B cell (primary cell): Measurements from ENCODE around the gene PCDHGA3. TPM values are rescaled to one million over a fixed set of nuclear protein-coding genes. Genes with fewer than 3 reads are reported as not detected.
"Not testable (repeated sequence)": the region's sequence is repeated elsewhere in the genome, so short reads cannot be mapped to it uniquely, and the experiment has no call there.

Experiments
- ATAC-seq: fragments of 200-7000 bp; cut with Tn5 transposase; one replicate; pipeline ENCODE4 v1.10.0; 2021; ENCODE audit warnings: low read depth, mild to moderate bottlenecking, moderate number of reproducible peaks, moderate library complexity
- CTCF ChIA-PET: fragments of 350-600 bp; sonication (Branson Sonifier 250); formaldehyde crosslinking; loops from one replicate; lab custom pipeline; 2021; ENCODE audit warnings: antibody characterized with exemption, inconsistent platforms; lab: Charles Lee
- POLR2A ChIA-PET: fragments of 350-600 bp; sonication (Branson Sonifier 250); formaldehyde crosslinking; loops from one replicate; lab custom pipeline; 2021; ENCODE audit warnings: antibody characterized with exemption; lab: Charles Lee
- DNase-seq: peaks from one replicate; pipeline ENCODE4 v3.0.0; 2013
- H2AFZ ChIP-seq: 2 replicates; pipeline ENCODE4 v1.6.1; 2012; ENCODE audit warnings: mild to moderate bottlenecking, low read depth, low read length; ENCODE audit not compliant: insufficient read depth, poor library complexity, severe bottlenecking
- H3K27ac ChIP-seq, 2 donors: 1 replicate in 1 of 2; 2 replicates in 1 of 2; pipeline ENCODE4 v1.5.1; 2012 to 2013; ENCODE audit warnings: low read length in 2 of 2, mild to moderate bottlenecking in 2 of 2, moderate library complexity in 1 of 2
- H3K27me3 ChIP-seq, 4 experiments: fragments of 200-600 bp in 1 of 4; sonication (generic) in 1 of 4; replicated peaks in 1 of 4; 1 replicate in 2 of 4; 2 replicates in 2 of 4; pipeline versions ENCODE4 v1.6.1 to v1.7.0; 2013 to 2016; ENCODE audit warnings: low read length in 3 of 4, mild to moderate bottlenecking in 2 of 4, mixed read lengths in 1 of 4, moderate library complexity in 1 of 4; ENCODE audit not compliant: insufficient read depth in 4 of 4, control insufficient read depth in 3 of 4; ENCODE audit errors: control extremely low read depth in 1 of 4
- H3K36me3 ChIP-seq, 2 experiments: replicated peaks in 1 of 2; 1 replicate in 1 of 2; 2 replicates in 1 of 2; pipeline versions ENCODE4 v1.6.1 to v1.7.1; 2013; ENCODE audit warnings: low read length in 1 of 2; ENCODE audit not compliant: insufficient read depth in 2 of 2, control insufficient read depth in 1 of 2; ENCODE audit errors: control extremely low read depth in 1 of 2, extremely low read depth in 1 of 2
- H3K4me1 ChIP-seq, 2 donors: fragments of 200-600 bp in 1 of 2; sonication (generic) in 1 of 2; 1 replicate in 1 of 2; 2 replicates in 1 of 2; pipeline versions ENCODE4 v1.5.1 to v1.6.1; 2013 to 2017; ENCODE audit warnings: low read length in 2 of 2; ENCODE audit not compliant: control insufficient read depth in 2 of 2, insufficient read depth in 2 of 2
- H3K4me2 ChIP-seq: replicated peaks from 2 replicates; pipeline ENCODE3; 2012; ENCODE audit warnings: mild to moderate bottlenecking, low read depth, low read length; ENCODE audit not compliant: poor library complexity, severe bottlenecking
- H3K4me3 ChIP-seq, 5 experiments: fragments of 200-600 bp in 1 of 5; sonication (generic) in 1 of 5; 1 replicate in 3 of 5; 2 replicates in 2 of 5; pipeline versions ENCODE4 v1.5.1 to v1.7.0; 2011 to 2016; ENCODE audit warnings: low read length in 4 of 5, mild to moderate bottlenecking in 4 of 5, low read depth in 2 of 5, control low read depth in 1 of 5, moderate library complexity in 1 of 5; ENCODE audit not compliant: insufficient read depth in 1 of 5; ENCODE audit errors: control extremely low read depth in 1 of 5, extremely low read depth in 1 of 5
- H3K79me2 ChIP-seq: fragments of 200-600 bp; sonication (generic); one replicate; pipeline ENCODE4 v1.6.0; 2016; ENCODE audit warnings: low read length; ENCODE audit not compliant: control insufficient read depth, insufficient read depth
- H3K9ac ChIP-seq: fragments of 200-600 bp; sonication (generic); 2 replicates; pipeline ENCODE4 v1.6.1; 2017; ENCODE audit warnings: mild to moderate bottlenecking, low read length, moderate library complexity
- H3K9me3 ChIP-seq, 3 donors: one replicate each; pipeline versions ENCODE4 v1.6.1 to v1.7.1; 2013; ENCODE audit warnings: low read length in 2 of 3; ENCODE audit not compliant: control insufficient read depth in 2 of 3, insufficient read depth in 1 of 3; ENCODE audit errors: control extremely low read depth in 1 of 3
- H4K20me1 ChIP-seq: 2 replicates; pipeline ENCODE4 v1.6.0; 2012; ENCODE audit warnings: mild to moderate bottlenecking, low read length; ENCODE audit not compliant: insufficient read depth, control insufficient read depth, poor library complexity, severe bottlenecking
- H3K27ac Mint-ChIP-seq: one replicate; pipeline ENCODE4 v1.8.0; 2021; ENCODE audit warnings: mixed read lengths
- H3K27me3 Mint-ChIP-seq: one replicate; pipeline ENCODE4 v1.8.0; 2021; ENCODE audit warnings: mixed read lengths
- H3K4me1 Mint-ChIP-seq: one replicate; pipeline ENCODE4 v1.8.0; 2021; ENCODE audit warnings: mixed read lengths
- H3K4me3 Mint-ChIP-seq: one replicate; pipeline ENCODE4 v1.8.0; 2021; ENCODE audit warnings: mixed read lengths
- H3K9me3 Mint-ChIP-seq: one replicate; pipeline ENCODE4 v1.8.0; 2022; ENCODE audit warnings: mixed read lengths; ENCODE audit not compliant: insufficient read depth
- CTCF ChIP-seq: fragments of 200-600 bp; IDR thresholded peaks from one replicate; pipeline ENCODE4 v1.8.0; 2022; ENCODE audit warnings: antibody characterized with exemption, mild to moderate bottlenecking
- EZH2 ChIP-seq: IDR thresholded peaks from 2 replicates; pipeline ENCODE4 v1.6.1; 2012; ENCODE audit warnings: borderline replicate concordance, low read depth, mild to moderate bottlenecking, moderate library complexity, low read length; ENCODE audit not compliant: insufficient read depth, poor library complexity, severe bottlenecking
- WGBS: methylation state at CpG from one replicate; pipeline ENCODE4 v1.1.5; 2013; ENCODE audit warnings: missing lambda C conversion rate; ENCODE audit not compliant: insufficient coverage; 5-methylcytosine and 5-hydroxymethylcytosine counted together
- intact Hi-C: fragments of 100-400 bp; cut with micrococcal nuclease; formaldehyde crosslinking; loops from one replicate; pipeline ENCODE4 v1.10.0; 2022
- polyA plus RNA-seq: library from polyadenylated mRNA; depleted of rRNA; stranded (reverse); fragments of >200 nt; gene quantifications from 2 replicates; pipeline ENCODE4 v1.2.3, GENCODE V29; 2012
- total RNA-seq, 2 donors: library from RNA; stranded (reverse); fragments of 120-200 nt in 1 of 2; gene quantifications; 1 replicate in 1 of 2; 2 replicates in 1 of 2; pipeline versions ENCODE4 v1.2.3 to v1.2.4, GENCODE V29; 2013 to 2022

Gene PCDHGA3
- total and polyA plus RNA-seq, 2 donors (not counting 1 experiment from before 2014, with no cell fraction given) = 0.10 to 0.32 TPM

- Histone ChIP-seq H4K20me1 (no peaks in the 10 kb centered on the region), H3K4me1 (peaks cover 0 to 4% of the 10 kb centered on the region in 2 donors), H3K79me2 (no peaks in the 10 kb centered on the region), H3K27ac (no peak within 1 kb of the TSS), H3K36me3 (no peaks in the 10 kb centered on the region), H3K9me3 (peaks cover 5 to 43% (median 35%) of the 10 kb centered on the region in 3 donors), H2AFZ (no peak within 1 kb of the TSS), H3K4me3 (no peak within 1 kb of the TSS), H3K27me3 (peaks cover 0 to 55% (median 47%) of the 10 kb centered on the region in 4 experiments), H3K9ac (no peak within 1 kb of the TSS), H3K4me2 (no peak within 1 kb of the TSS)
- peak within 1 kb of the TSS; percentile 13 for H3K4me3 Mint-ChIP-seq
- peaks cover 15% of the 10 kb centered on the region for H3K9me3 Mint-ChIP-seq
- ATAC-seq = no peak
- ChIA-PET CTCF (interaction anchor here (1.0 kb wide), 1 partner anchor 13 kb away, joined by 3 read pairs; no protein-coding TSS in a partner anchor), POLR2A (no interaction called here)
- TF ChIP-seq EZH2 (no peak), CTCF (no peak)
- no peak for DNase-seq
- WGBS = 21% methylated on average over 24 of the region's 27 CpGs
- peaks cover 2% of the 10 kb centered on the region for H3K4me1 Mint-ChIP-seq
- no peak within 1 kb of the TSS for H3K27ac Mint-ChIP-seq
- intact Hi-C loops = no loop called here
- H3K27me3 Mint-ChIP-seq = peaks cover 74% of the 10 kb centered on the region
These were observed 4.9 kb upstream of the PCDHGA3 start, which contains the start of gene PCDHGA2 for GRCh38 chr5:141338538-141339306. TSS of gene PCDHGA2 (plus strand) at chr5:141338760.

GRCh38 chr5:141340781-141341354 lies 2.8 kb upstream of the PCDHGA3 start:
- H3K27ac ChIP-seq, H3K36me3 ChIP-seq, POLR2A ChIA-PET, H2AFZ ChIP-seq, DNase-seq, H3K4me2 ChIP-seq, H3K4me1 ChIP-seq, CTCF ChIA-PET, H4K20me1 ChIP-seq, H3K79me2 ChIP-seq, H3K4me3 Mint-ChIP-seq, intact Hi-C loops, H3K9ac ChIP-seq, H3K4me1 Mint-ChIP-seq, H3K27ac Mint-ChIP-seq, H3K4me3 ChIP-seq, ATAC-seq: not testable (repeated sequence)
- Histone ChIP-seq H3K27me3 (peaks cover 0 to 54% (median 45%) of the 10 kb centered on the region in 4 experiments), H3K9me3 (peaks cover 1 to 50% (median 48%) of the 10 kb centered on the region in 3 donors)
- Mint-ChIP-seq H3K27me3 (peaks cover 65% of the 10 kb centered on the region), H3K9me3 (peaks cover 12% of the 10 kb centered on the region)
- 71% methylated on average over 23 of the region's 45 CpGs for WGBS
